D721Med (cell line): Measurements from ENCODE around the gene COA1.
"Not testable (repeated sequence)": the region's sequence is repeated elsewhere in the genome, so short reads cannot be mapped to it uniquely, and the experiment has no call there.

ENCODE experiments used
- DNase-seq: peaks from one replicate; pipeline ENCODE4 v3.0.0; 2011; ENCODE audit warnings: low spot score; ENCODE audit not compliant: insufficient read length
- FAIRE-seq: peaks from 2 replicates; lab custom pipeline; 2011; peaks lifted over from hg19 to GRCh38; lab: Jason Lieb, UNC
- TF ChIP-seq, protein P1 (sequence below): IDR thresholded peaks from 2 replicates; pipeline ENCODE4 v1.5.1; 2012; ENCODE audit warnings: mild to moderate bottlenecking, control low read depth; ENCODE audit not compliant: insufficient read depth; ENCODE audit errors: missing control alignments

The COA1 gene

GRCh38 chr7:43636093-43636492 is 93.2 kb downstream of the COA1 start:
- no peak for DNase-seq
- FAIRE-seq, result no peak

GRCh38 chr7:43634384-43634783 is 94.9 kb downstream of the COA1 start:
- DNase-seq (no peak), FAIRE-seq (no peak)
- TF ChIP-seq, protein P1, sequence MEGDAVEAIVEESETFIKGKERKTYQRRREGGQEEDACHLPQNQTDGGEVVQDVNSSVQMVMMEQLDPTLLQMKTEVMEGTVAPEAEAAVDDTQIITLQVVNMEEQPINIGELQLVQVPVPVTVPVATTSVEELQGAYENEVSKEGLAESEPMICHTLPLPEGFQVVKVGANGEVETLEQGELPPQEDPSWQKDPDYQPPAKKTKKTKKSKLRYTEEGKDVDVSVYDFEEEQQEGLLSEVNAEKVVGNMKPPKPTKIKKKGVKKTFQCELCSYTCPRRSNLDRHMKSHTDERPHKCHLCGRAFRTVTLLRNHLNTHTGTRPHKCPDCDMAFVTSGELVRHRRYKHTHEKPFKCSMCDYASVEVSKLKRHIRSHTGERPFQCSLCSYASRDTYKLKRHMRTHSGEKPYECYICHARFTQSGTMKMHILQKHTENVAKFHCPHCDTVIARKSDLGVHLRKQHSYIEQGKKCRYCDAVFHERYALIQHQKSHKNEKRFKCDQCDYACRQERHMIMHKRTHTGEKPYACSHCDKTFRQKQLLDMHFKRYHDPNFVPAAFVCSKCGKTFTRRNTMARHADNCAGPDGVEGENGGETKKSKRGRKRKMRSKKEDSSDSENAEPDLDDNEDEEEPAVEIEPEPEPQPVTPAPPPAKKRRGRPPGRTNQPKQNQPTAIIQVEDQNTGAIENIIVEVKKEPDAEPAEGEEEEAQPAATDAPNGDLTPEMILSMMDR, result no peak

More at GRCh38 chr7:43636093-43636492, 93.2 kb downstream of the COA1 start:
- TF ChIP-seq, protein P1, result no peak

- FAIRE-seq (no peak), DNase-seq (no peak)
- TF ChIP-seq, protein P1, result no peak
Observed at GRCh38 chr7:43632746-43633145, 96.6 kb downstream of the COA1 start.

DNA sequence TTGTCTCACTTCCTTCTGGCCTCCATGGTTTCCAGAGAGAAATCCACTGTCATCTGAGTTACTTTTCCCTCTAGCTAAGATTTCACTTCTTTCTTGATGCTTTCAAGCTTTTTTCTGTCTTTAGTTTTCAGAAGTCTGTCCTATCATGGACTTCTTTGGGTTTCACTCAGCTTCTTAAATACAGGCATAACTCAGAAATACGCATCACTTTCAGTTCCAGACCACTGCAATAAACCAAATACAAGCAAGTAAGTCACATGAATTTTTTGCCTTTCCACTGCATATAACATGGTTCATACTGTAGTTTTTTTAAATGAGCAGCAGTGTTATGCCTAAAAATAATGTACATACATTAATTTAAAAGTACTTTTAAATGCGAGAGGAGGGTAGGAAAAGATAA is 97.8 kb downstream of the COA1 start:
- TF ChIP-seq, protein P1, result no peak
- FAIRE-seq (no peak), DNase-seq (no peak)

DNA sequence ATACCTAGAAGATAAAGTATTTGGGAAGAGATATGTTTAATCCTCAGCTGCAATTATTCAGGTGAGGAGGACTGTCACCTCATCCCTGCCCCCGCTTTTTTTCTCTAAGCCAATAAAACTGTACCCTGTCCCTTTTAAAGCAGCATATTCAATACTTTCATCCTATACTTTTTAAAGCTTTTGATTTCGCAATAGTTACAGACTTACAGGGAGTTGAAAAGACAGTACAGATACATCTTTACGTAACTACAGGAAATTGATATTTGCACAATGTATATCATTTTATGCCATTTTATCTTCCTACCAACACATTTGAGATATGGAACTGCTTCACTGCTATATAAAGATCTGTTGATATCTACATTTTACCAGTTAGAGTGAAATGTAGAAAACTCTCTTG is 98.8 kb downstream of the COA1 start:
- FAIRE-seq (no peak), DNase-seq (no peak)
- TF ChIP-seq, protein P1, result no peak

GRCh38 chr7:43629857-43630256 is 99.5 kb downstream of the COA1 start:
- no peak for DNase-seq
- no peak for FAIRE-seq
- TF ChIP-seq, protein P1, result no peak

GRCh38 chr7:43628431-43628830 is 100.9 kb downstream of the COA1 start:
- no peak for DNase-seq
- TF ChIP-seq, protein P1, result no peak
- FAIRE-seq, result no peak

DNA sequence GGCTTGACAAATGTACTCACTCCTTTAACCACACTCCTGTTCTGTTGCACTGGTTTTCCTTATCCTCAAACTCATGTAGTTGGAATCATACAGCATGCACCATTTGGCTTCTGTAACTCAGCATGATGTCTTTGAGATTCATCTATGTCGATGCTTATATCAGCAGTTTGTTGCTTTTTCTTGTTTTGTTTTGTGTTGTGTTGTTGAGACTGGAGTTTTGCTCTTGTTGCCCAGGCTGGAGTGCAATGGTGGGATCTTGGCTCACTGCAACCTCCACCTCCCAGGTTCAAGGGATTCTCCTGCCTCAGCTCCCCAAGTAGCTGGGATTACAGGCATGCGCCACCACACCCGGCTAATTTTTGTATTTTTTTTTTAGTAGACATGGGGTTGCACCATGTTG is 101.5 kb downstream of the COA1 start:
- FAIRE-seq, result not testable (repeated sequence)

More for the DNA sequence above, 101.5 kb downstream of the COA1 start:
- DNase-seq, result not testable (repeated sequence)
